ENCODE measurements around the gene CCL2.

CCL2 gene

DNA sequence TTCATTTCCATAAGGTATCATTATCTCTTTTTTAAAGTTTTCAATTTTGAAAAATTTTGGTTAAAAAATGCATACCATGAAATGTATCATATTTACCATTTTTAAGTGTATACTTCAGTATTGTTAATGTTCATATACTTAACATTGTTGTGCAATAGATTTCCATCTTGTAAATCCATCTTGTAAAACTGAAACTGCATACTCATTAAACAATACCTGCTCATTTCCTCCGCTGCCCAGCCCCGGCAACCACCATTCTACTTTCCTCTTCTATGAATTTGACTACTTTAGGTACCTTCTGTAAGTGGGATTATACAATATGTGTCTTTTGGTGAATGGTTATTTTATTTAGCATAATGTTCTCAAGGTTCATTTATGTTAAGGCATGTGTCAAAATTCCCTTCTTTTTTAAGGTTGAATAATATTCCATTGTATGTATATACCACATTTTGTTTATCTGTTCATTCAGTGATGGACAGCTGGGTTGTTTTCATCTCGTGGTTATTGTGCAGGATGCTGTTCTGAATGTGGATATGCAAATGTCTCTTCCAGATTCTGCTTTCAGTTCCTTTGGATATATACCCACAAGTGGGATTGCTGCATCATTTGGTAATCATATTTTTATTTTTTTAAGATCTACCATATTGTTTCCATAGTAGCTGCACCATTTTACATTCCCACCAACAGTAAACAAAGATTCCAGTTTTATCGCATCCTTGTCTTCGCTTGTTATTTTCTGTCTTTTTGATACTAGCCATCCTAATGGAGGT lies 6.7 kb downstream of the CCL2 start:
- no peak for DNase-seq (ENCODE audit: extremely low read depth in 1 of 2, low read depth in 1 of 2)

DNA sequence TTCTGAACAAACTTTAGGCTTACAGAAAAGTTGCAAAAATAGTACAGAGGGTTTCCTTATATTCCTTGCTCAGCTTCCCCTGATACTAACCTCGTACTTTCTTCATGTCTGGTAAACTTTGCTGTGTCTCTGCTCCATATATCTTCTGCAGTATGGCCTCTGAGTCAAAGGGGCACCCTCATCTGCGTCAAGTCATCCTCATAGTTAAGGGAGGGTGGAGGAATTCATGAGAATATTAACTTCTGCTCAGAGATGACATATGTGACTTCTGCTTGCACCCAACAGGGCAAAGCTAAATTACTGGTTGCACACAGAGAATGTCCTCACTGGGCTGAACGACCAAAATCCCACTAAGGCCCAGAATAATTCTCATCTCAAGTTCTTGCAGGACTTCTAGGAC lies 10.6 kb downstream of the CCL2 start:
- DNase-seq (ENCODE audit: extremely low read depth in 1 of 2, low read depth in 1 of 2), result no peak

DNA sequence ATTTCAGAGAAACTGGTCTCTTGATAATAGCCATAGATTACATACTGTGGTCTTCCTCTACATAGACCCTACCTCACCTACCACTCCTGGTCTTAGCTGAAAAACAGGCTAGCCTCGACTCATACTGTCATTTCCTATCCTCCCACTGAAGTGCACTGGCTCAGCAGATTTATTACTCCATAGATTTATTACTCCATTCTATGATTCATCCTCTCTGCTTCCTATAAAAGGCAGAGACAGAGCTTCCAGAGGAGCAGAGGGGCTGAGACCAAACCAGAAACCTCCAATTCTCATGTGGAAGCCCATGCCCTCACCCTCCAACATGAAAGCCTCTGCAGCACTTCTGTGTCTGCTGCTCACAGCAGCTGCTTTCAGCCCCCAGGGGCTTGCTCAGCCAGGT lies 14.9 kb downstream of the CCL2 start, which contains the start of gene CCL7:
CCL7 (plus strand) TSS at position 253 of the 400 bp plus-strand sequence; CDS start at position 323, 70 bp downstream.
- DNase-seq (ENCODE audit: extremely low read depth in 1 of 2, low read depth in 1 of 2), result no peak

DNA sequence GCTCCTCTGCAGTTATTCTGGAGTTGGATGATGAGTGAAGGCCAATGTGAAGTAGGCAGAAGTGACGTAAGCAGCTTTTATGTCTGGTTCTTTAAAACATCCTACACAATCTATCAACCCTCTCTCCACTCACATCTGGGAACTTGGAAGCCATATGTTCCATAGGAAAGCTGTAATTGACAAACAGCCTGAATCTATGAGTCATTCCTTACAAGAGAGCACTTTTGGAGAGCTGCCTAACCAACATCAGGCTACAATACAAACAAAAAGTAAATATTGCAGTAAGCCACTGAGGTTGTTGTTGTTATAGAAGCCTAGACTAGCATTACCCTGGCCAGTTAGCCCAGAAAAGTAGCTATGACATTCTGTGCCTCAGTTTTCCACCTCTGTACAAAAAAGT lies 20.8 kb downstream of the CCL2 start:
- no peak for DNase-seq (ENCODE audit: extremely low read depth in 1 of 2, low read depth in 1 of 2)

DNA sequence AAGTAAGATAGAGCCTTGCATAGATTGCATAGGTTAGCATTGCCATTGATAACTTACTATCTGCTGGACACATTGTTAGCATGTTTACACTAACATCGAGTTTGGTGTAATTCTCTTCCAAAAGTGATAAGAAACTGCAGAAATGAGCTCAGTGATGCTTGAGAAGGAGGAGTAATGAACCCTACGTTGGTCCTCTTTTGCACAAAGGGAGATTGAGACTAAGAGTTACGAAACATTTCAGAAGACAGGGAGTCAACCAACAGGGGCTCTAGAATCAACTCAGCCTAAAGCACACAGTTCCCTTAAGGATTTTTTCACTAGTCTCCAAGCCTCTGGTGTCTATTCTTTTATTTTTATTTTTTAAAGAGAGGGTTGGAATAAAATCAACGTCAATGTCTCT lies 21.7 kb downstream of the CCL2 start:
- DNase-seq (ENCODE audit: extremely low read depth in 1 of 2, low read depth in 1 of 2), result no peak

DNA sequence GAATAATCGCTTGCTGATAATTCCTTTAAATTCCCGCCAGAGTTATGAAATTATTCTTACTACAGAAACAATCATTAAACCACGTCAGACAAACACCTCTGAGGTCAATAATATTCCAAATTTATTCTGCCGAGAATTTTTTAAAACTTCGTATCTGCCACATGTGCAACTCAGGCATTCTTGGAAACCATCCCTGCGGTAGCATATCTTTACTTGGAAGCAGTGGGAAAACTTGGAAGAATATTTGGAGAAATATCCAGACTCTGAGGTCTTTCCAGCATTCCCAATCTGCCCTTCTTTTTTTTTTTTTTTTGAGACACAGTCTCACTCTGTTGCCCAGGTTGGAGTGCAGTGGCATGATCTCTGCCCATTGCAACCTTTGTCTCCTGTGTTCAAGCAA lies 28.5 kb downstream of the CCL2 start:
- DNase-seq (ENCODE audit: extremely low read depth in 1 of 2, low read depth in 1 of 2), result no peak

DNA sequence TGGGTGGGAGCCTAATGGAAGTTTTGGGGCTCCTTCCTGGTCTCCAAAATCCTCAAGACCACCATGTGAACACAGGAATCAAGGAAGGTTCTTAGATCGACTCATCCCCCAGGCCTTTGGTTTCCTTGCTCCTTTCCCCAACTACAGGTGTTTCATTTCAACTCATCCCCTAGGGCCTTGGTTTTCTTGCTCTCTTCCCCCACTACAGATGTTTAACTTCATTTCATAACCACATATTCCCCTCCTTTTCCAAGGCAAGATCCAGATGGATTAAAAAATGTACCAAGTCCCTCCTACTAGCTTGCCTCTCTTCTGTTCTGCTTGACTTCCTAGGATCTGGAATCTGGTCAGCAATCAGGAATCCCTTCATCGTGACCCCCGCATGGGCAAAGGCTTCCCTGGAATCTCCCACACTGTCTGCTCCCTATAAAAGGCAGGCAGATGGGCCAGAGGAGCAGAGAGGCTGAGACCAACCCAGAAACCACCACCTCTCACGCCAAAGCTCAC lies 30.3 kb downstream of the CCL2 start, which contains the start of gene CCL11:
CCL11 (plus strand) TSS at position 457 of the 507 bp plus-strand sequence. CDS start 67 bp downstream, outside the sequence.
- DNase-seq (ENCODE audit: extremely low read depth in 1 of 2, low read depth in 1 of 2), result no peak

DNA sequence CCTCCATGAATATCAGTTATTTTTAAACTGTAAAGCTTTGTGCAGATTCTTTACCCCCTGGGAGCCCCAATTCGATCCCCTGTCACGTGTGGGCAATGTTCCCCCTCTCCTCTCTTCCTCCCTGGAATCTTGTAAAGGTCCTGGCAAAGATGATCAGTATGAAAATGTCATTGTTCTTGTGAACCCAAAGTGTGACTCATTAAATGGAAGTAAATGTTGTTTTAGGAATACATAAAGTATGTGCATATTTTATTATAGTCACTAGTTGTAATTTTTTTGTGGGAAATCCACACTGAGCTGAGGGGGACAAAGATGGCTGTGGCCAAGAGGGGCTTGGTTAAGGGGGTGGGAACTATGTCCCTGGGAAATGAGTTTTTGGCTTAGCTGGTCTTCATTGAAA lies 32.8 kb downstream of the CCL2 start:
- DNase-seq (ENCODE audit: extremely low read depth in 1 of 2, low read depth in 1 of 2), result no peak

DNA sequence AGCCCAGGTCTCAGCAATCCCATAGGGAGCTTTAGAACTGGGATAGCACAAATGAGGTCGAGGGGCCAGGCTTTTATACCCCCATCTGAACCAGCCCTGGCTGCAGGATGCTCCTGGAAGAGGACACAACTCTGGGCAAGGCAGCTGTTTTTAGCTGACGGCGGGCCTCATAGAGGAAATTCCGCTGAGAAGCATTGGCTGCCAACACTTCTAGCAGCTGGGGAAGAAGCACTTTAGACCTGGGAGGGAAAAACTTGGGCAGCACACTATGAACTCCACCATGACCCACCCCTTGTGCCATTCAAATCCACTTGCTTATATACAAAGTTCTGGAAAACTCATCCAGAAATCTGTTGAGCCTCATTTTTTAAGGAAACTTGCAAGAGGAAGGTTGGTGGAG lies 35.5 kb downstream of the CCL2 start:
- DNase-seq (ENCODE audit: extremely low read depth in 1 of 2, low read depth in 1 of 2), result no peak

DNA sequence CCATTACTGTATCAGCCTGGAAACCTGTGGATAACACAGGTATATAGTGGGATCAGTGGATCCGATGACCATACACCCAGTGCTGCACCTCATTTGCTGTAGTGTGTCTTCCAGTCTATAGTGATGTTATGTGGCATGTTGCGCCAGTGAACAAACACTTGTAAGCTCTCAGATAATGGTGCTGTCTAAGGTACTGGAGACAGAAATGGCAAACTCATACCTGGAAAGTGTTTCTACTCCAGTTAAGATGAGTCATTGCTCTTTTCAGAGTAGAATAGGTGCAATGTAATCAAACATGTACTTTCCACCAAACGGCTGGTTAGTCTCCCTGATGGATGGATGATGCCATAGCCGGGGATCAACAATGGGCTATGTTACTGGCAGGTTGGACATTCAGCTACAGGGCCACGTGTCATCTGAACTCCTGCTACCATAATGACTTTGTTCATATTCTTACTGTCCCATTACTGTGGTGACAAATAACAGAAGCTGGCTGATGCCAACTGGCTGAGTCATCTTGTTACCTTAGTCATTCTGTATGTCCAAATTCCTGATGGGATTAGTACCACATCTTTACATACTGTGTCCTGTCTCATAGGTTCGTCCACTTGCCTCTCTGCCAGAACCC lies 36.8 kb downstream of the CCL2 start:
- DNase-seq (ENCODE audit: extremely low read depth in 1 of 2, low read depth in 1 of 2), result no peak

DNA sequence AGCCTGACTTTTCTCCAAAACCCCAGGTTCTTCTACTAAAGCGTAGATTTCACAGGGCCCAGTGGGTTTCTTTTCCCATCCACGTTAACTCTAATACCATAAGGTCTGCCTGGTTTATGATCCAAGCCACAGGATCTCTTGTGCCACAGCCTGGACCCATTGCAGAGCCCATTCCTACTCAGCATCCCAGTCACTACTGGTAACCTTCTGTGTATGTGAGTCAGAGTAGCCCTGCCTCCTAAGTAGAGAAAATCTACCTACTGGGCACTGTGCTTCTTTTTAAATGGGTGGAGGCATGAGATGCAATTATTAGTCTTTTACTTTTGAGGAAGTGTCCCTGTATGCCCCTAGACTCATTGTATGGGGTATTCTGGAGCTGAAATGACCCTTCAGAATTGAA lies 43.9 kb downstream of the CCL2 start:
- DNase-seq (ENCODE audit: extremely low read depth in 1 of 2, low read depth in 1 of 2), result no peak

DNA sequence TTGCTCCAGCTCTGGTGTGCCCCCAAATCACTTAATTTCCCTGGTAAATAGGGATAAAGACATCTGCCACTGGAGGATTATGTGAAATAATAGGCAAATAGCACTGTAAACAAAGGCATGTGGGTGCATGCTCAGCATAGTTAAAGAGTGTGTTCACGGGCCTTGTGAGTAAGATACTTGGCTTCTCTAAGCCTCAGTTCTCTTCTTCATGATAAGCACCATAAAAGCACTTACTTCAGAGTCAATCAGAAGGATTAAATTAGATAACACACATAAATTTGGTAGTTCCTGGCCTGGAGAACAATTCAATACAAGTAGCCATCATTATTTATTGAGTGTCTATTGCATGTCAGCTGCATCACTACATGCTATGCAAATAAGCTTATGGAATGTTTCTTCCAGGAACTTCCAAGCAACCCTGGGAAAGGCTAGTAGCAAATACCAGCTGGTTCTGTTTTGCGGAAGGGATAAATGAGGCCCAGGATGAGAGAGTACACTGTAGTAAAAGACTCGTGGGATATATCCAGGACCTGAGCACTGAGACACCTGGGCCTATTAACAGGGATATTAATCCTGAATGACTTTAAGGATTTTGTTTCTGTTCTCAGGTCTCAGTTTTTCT lies 45.0 kb downstream of the CCL2 start:
- no peak for DNase-seq (ENCODE audit: extremely low read depth in 1 of 2, low read depth in 1 of 2)

DNA sequence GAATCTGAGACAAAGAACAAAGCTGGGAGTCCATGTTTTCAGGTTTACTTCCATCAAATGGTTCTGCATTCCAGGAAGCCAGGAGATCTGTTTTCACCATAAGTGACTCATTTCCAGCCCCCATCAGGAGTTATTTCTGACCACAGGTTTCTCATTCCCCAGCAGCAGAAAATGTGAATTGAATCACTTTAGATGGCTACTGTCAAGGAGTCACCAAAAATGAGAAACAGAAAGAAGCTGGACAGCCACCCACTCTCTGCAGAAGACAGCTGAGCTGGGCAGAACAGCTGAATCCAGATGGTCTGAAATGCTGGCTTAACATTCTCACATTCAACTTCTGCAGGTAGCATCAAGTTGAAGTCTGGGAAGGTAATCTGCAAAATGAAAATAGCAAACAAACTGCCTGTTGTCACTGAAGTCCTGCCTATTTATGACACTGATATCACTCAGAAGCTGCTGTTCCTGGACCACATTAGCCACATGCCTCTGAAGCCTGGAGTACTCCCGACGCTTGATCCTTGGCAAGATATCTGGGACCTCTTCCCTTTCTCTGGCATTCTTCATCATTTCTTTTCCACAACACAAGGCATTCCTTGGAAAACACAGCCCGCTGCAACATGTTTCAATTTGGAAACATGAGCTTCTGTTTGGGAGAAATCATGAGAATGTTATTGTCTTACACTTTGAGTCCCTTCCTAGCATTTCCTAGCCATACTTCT lies 45.7 kb downstream of the CCL2 start:
- no peak for DNase-seq (ENCODE audit: extremely low read depth in 1 of 2, low read depth in 1 of 2)

DNA sequence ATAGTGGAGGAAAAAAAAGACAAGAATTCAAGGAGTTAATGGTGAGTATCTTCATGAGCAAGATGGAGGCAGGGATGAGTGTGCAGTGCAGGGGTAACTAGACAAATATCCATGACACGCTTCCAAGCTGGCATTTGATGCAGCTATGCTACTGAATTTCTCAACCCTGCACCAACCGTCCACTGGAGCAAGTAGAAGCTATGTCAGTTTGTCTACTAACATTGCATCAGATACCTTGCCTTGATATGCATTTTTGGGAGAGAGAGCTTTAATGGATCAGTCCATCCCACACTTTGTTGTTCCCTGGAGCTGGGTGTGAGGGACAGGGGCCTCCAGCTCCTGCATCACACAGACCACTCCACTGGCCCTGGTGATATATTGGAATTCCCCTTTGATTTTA lies 46.9 kb downstream of the CCL2 start:
- DNase-seq (ENCODE audit: extremely low read depth in 1 of 2, low read depth in 1 of 2), result no peak

DNA sequence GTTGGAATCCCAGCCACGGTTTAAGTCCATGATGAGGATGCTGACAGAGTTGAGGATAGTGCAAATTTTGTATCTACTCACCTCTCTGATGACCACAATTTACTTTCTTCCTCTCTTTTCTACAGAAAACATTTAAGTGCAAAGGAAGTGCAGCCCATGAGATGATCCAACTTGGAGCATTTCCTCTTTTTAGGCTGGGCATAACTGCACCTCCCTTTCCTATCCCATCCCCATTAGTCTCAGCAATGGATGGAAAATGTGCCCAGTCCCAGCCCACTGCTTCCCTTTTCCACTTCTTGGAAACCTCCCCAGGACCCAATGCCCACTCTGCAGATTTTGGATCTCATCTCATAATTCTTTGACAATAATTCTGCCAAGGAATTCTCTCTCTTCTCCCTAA lies 47.6 kb downstream of the CCL2 start:
- DNase-seq (ENCODE audit: extremely low read depth in 1 of 2, low read depth in 1 of 2), result no peak

DNA sequence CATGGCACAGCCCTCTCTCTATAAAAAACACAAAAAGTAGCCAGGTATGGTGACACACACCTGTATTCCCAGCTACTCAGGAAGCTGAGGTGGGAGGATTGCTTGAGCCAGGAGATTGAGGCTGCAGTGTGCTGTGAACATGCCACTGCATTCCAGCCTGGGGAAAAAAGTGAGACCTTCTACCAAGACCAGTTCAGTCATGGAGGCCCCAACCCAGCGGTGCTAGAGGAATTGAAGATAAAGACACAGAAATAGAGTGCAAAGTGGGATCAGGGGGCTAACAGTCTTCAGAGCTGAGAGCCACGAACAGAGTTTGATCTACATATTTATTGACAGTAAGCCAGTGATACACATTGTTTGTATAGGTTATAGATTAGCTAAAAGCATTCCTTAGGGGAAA lies 48.5 kb downstream of the CCL2 start:
- DNase-seq (ENCODE audit: extremely low read depth in 1 of 2, low read depth in 1 of 2), result no peak

DNA sequence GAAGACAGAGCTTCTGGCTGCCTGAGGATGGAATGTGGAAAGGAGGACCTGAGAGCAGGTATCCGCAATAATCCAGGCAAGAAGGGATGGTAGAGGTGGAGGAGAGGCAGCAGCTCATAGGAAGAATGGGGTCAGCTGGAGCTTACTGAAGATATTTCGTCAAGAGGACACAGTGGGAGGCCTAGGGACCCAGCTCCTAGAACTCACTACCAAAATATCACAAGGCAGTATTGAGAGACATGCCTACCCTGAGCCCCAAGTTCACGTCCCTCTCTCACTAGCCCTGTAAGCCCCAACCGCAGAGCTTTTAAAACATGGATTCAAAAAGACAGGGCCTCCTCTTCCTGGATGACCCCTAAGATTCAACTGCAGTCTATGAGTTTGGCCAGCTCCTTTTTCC lies 50.0 kb downstream of the CCL2 start:
- DNase-seq (ENCODE audit: extremely low read depth in 1 of 2, low read depth in 1 of 2), result no peak

DNA sequence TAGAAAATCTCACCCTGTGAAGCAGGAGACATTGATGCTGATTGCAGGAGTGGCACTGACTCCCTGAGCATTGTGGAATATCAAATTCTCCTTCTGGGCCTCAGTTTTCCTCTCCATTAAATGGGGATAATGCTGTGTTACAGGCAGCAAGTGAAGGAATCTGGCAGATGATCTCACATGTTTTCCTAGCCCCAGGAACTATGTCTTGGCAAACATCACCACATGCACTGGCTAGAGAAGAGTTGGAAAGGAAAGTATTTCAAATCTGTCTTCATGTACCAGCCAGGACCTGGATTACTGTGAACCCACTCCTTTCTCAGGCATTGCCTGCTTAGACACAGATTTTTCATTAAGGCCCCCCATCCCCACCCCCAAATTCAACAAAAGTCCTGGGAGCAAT lies 50.5 kb downstream of the CCL2 start:
- no peak for DNase-seq (ENCODE audit: extremely low read depth in 1 of 2, low read depth in 1 of 2)

DNA sequence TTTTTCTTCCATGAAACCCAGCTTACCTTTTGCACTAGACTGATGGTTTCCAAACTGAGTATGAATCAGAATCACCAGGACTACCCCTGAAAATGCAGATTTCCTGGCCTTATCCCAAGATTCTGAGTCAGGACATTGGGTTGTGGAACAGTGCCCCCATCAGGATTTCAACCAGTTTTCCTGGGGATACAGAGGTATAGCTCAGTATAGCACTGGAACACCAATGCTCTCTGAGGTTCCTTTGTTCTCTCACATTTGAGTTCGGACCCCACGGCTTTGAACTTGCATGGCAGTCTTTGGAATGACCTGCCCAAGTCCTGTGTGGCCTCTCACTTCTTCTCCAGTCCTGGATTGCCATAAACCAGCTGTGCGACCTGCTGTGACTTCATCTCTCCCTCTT lies 51.4 kb downstream of the CCL2 start:
- DNase-seq (ENCODE audit: extremely low read depth in 1 of 2, low read depth in 1 of 2), result no peak
